GM12878 (cell line): ENCODE results near the gene CNTNAP2. TPM values are rescaled to one million over a fixed set of nuclear protein-coding genes. Genes with fewer than 3 reads are reported as not detected.

Source experiments
- ATAC-seq: fragments of 200-7000 bp; cut with Tn5 transposase; 3 replicates; pipeline ENCODE4 v1.9.1; 2020; ENCODE audit warnings: mild to moderate bottlenecking, moderate library complexity
- BruUV-seq: library from RNA; stranded (reverse); fragments of 400-500 nt; replicated peaks from 2 replicates; lab custom pipeline; 2021; lab: Mats Ljungman, UMichigan
- CTCF ChIA-PET: fragments of 300-600 bp; sonication (Branson Sonifier 250); formaldehyde crosslinking; extraction: SDS; loops from one replicate; lab custom pipeline; 2021; ENCODE audit warnings: inconsistent platforms; lab: Yijun Ruan, JAX
- POLR2A ChIA-PET: fragments of 350-600 bp; formaldehyde crosslinking; extraction: SDS; loops from one replicate; lab custom pipeline; 2021; ENCODE audit warnings: inconsistent platforms; lab: Charles Lee
- RAD21 ChIA-PET: fragments of 300-600 bp; sonication (Branson Sonifier 250); formaldehyde crosslinking; loops from one replicate; lab custom pipeline; 2023; ENCODE audit warnings: antibody characterized with exemption; ENCODE audit not compliant: unreplicated experiment; lab: Charles Lee
- SMC1A ChIA-PET: fragments of 300-600 bp; sonication (Branson Sonifier 250); formaldehyde crosslinking; loops from one replicate; lab custom pipeline; 2023; ENCODE audit not compliant: unreplicated experiment, uncharacterized antibody; lab: Charles Lee
- DNase-seq: peaks from one replicate; pipeline ENCODE4 v3.0.0-alpha.2; 2011; ENCODE audit warnings: low read depth, low spot score
- FAIRE-seq: peaks from 3 replicates; lab custom pipeline; 2011; peaks lifted over from hg19 to GRCh38; lab: Jason Lieb, UNC
- H2AFZ ChIP-seq: 2 replicates; pipeline ENCODE4 v1.6.0; 2011; ENCODE audit warnings: low read depth, low read length, control low read depth; ENCODE audit not compliant: control insufficient read depth
- H3K27ac ChIP-seq: 2 replicates; pipeline ENCODE4 v1.5.1; 2011; ENCODE audit warnings: control low read depth; ENCODE audit not compliant: control insufficient read depth, insufficient read depth
- H3K27me3 ChIP-seq, 2 experiments: replicated peaks in 1 of 2; 2 replicates each; pipeline versions ENCODE4 v1.6.0 to v1.6.1; 2011; ENCODE audit warnings: low read length in 1 of 2; ENCODE audit not compliant: control insufficient read depth in 2 of 2, insufficient read depth in 2 of 2
- H3K36me3 ChIP-seq, 2 experiments: 2 replicates each; pipeline ENCODE4 v1.5.1; 2011; ENCODE audit warnings: low read length in 1 of 2; ENCODE audit not compliant: control insufficient read depth in 2 of 2, insufficient read depth in 2 of 2
- H3K4me1 ChIP-seq: 2 replicates; pipeline ENCODE4 v1.6.1; 2011; ENCODE audit warnings: mild to moderate bottlenecking, low read length, moderate library complexity, mixed read lengths; ENCODE audit not compliant: control insufficient read depth, insufficient read depth
- H3K4me2 ChIP-seq: 2 replicates; pipeline ENCODE4 v1.6.0; 2011; ENCODE audit warnings: control low read depth; ENCODE audit not compliant: control insufficient read depth, insufficient read depth
- H3K4me3 ChIP-seq: fragments of 200-600 bp; sonication (generic); 2 replicates; pipeline ENCODE4 v1.5.1; 2016
- H3K79me2 ChIP-seq: 2 replicates; pipeline ENCODE4 v1.6.0; 2011; ENCODE audit warnings: low read length; ENCODE audit not compliant: control insufficient read depth, insufficient read depth
- H3K9ac ChIP-seq: 2 replicates; pipeline ENCODE4 v1.8.0; 2011; ENCODE audit warnings: low read length, control low read depth, mixed read lengths; ENCODE audit not compliant: control insufficient read depth, insufficient read depth
- H3K9me3 ChIP-seq: replicated peaks from 3 replicates; pipeline ENCODE4 v1.5.1; 2011; ENCODE audit warnings: mild to moderate bottlenecking, low read length; ENCODE audit not compliant: control insufficient read depth, insufficient read depth
- H4K20me1 ChIP-seq: 2 replicates; pipeline ENCODE4 v1.6.0; 2011; ENCODE audit not compliant: control insufficient read depth, insufficient read depth
- CHD1 ChIP-seq: IDR thresholded peaks from 2 replicates; pipeline ENCODE4 v1.6.1; 2012; ENCODE audit warnings: low read depth, low read length, improper control_type of control experiment
- E4F1 ChIP-seq: fragments of 450-650 bp; IDR thresholded peaks from 2 replicates; pipeline ENCODE4 v1.6.1; 2018; ENCODE audit warnings: borderline replicate concordance, mild to moderate bottlenecking; ENCODE audit not compliant: partially characterized antibody
- EP300 ChIP-seq, 2 experiments: fragments of 150-350 bp in 1 of 2; IDR thresholded peaks; 2 replicates each; pipeline ENCODE4 v1.6.1; 2011 to 2012; ENCODE audit warnings: low read depth in 2 of 2, low read length in 2 of 2, borderline replicate concordance in 1 of 2, improper control_type of control experiment in 1 of 2, inconsistent platforms in 1 of 2; ENCODE audit not compliant: control insufficient read depth in 1 of 2
- ESRRA ChIP-seq: IDR thresholded peaks from 2 replicates; pipeline ENCODE4 v1.6.1; 2012; ENCODE audit warnings: mild to moderate bottlenecking, low read length, improper control_type of control experiment
- GATAD2B ChIP-seq: fragments of 450-650 bp; conservative IDR thresholded peaks from 2 replicates; pipeline ENCODE4 v1.6.1; 2017; ENCODE audit warnings: low read depth, mild to moderate bottlenecking, moderate library complexity
- HSF1 ChIP-seq: fragments of 150-350 bp; IDR thresholded peaks from 2 replicates; pipeline ENCODE4 v1.6.1; 2014; ENCODE audit warnings: mild to moderate bottlenecking, low read depth, low read length
- MTA2 ChIP-seq: fragments of 450-650 bp; IDR thresholded peaks from 2 replicates; pipeline ENCODE4 v1.6.1; 2016; ENCODE audit warnings: low read depth, mild to moderate bottlenecking, moderate library complexity
- NBN ChIP-seq: fragments of 450-650 bp; IDR thresholded peaks from 2 replicates; pipeline ENCODE4 v1.6.1; 2016
- NFYA ChIP-seq: IDR thresholded peaks from 2 replicates; pipeline ENCODE4 v1.6.1; 2011; ENCODE audit warnings: low read depth, mild to moderate bottlenecking, low read length, improper control_type of control experiment, borderline replicate concordance
- NKRF ChIP-seq: fragments of 450-650 bp; conservative IDR thresholded peaks from 2 replicates; pipeline ENCODE4 v1.6.1; 2017; ENCODE audit warnings: mild to moderate bottlenecking, moderate library complexity
- RELA ChIP-seq: fragments of 450-650 bp; IDR thresholded peaks from 2 replicates; pipeline ENCODE4 v1.8.0; 2014; ENCODE audit warnings: borderline replicate concordance; ENCODE audit not compliant: partially characterized antibody
- REST ChIP-seq: IDR thresholded peaks from 2 replicates; pipeline ENCODE4 v1.6.1; 2012; ENCODE audit warnings: mild to moderate bottlenecking, low read depth, low read length
- SIN3A ChIP-seq: IDR thresholded peaks from 2 replicates; pipeline ENCODE4 v1.6.1; 2012; ENCODE audit warnings: low read depth, low read length, improper control_type of control experiment
- TCF12 ChIP-seq: IDR thresholded peaks from 2 replicates; pipeline ENCODE4 v1.6.1; 2011; ENCODE audit warnings: low read depth, mild to moderate bottlenecking, low read length
- ZNF622 ChIP-seq: fragments of 450-650 bp; IDR thresholded peaks from 2 replicates; pipeline ENCODE4 v1.6.1; 2017; ENCODE audit warnings: mild to moderate bottlenecking, inconsistent platforms
- WGBS: methylation state at CpG from one replicate; pipeline ENCODE4 v1.1.6; 2016; ENCODE audit warnings: low lambda C conversion rate; ENCODE audit not compliant: insufficient replicate concordance, insufficient coverage; ENCODE audit errors: missing lambda C conversion rate; 5-methylcytosine and 5-hydroxymethylcytosine counted together
- in situ Hi-C: fragments of 300-500 bp; cut with MboI; formaldehyde crosslinking; loops from 9 replicates; pipeline ENCODE4 v1.14.3; 2018; ENCODE audit warnings: mixed read lengths
- intact Hi-C: fragments of 100-400 bp; cut with micrococcal nuclease; formaldehyde crosslinking; loops from one replicate; pipeline ENCODE4 v1.14.2; 2022; ENCODE audit not compliant: unreplicated experiment
- polyA plus RNA-seq, 11 experiments: library from polyadenylated mRNA; depleted of rRNA in 4 of 11; unstranded in 6 of 11; stranded (reverse) in 5 of 11; fragments of >200 nt; fragmentation: Nextera tagmentation in 4 of 11; fragmentation: Illumina TruSeq in 1 of 11; extraction: Ambion mirVana in 4 of 11; extraction: Trizol in 1 of 11; gene quantifications; 1 replicate in 1 of 11; 2 replicates in 10 of 11; pipeline versions ENCODE4 v1.2.1 to v1.2.3, GENCODE V29; 2011 to 2016; ENCODE audit warnings: inconsistent platforms in 2 of 11, missing spikeins in 2 of 11, low read depth in 1 of 11
- total RNA-seq, 4 experiments: library from RNA; depleted of rRNA in 3 of 4; stranded (reverse); fragments of >200 nt in 3 of 4; fragmentation: Illumina TruSeq in 1 of 4; extraction: Trizol in 1 of 4; gene quantifications; 2 replicates each; pipeline versions ENCODE4 v1.2.1 to v1.2.3, GENCODE V29; 2013 to 2021

Gene CNTNAP2
- total and polyA plus RNA-seq, 10 of the 15 experiments (the other 5 are each of a cell fraction or from before 2014, with no cell fraction given) = 0.03 to 0.08 (median 0.03) TPM; not detected in 7

- WGBS = 45% methylated on average over 2 of the region's 2 CpGs
- ATAC-seq (no peak), FAIRE-seq (no peak), DNase-seq (no peak)
- in situ Hi-C loops = no loop called here
- BruUV-seq = no TSS peak
- no peaks in the 10 kb centered on the region for H3K27me3 ChIP-seq
- no peak overlapping the region for H3K9ac ChIP-seq
- no peaks in the 10 kb centered on the region for H3K79me2 ChIP-seq
- no peak overlapping the region for H3K4me3 ChIP-seq
- ChIA-PET POLR2A (no interaction called here), RAD21 (no interaction called here), SMC1A (no interaction called here), CTCF (interaction anchor here (1.0 to 1.4 kb wide), 2 partner anchors 11 to 32 kb away, joined by 3 read pairs; no protein-coding TSS in a partner anchor)
- H3K4me2 ChIP-seq = no peak overlapping the region
- no peaks in the 10 kb centered on the region for H3K4me1 ChIP-seq
- H3K27ac ChIP-seq = no peak overlapping the region
- no peaks in the 10 kb centered on the region for H3K36me3 ChIP-seq
- intact Hi-C loops = no loop called here
- H3K9me3 ChIP-seq = no peaks in the 10 kb centered on the region
- H2AFZ ChIP-seq = no peak overlapping the region
- no peaks in the 10 kb centered on the region for H4K20me1 ChIP-seq
- TF ChIP-seq RELA (no peak), TCF12 (no peak), ZNF622 (no peak), EP300 (IDR thresholded peaks at IDR 0.05; ENCODE audit: borderline replicate concordance in 1 of 2, control insufficient read depth in 1 of 2, low read depth in 2 of 2, low read length in 2 of 2) (no peak), REST (no peak), HSF1 (no peak), MTA2 (no peak), SIN3A (no peak), NKRF (no peak), CHD1 (no peak), ESRRA (no peak), NFYA (no peak), GATAD2B (no peak), NBN (no peak), E4F1 (no peak)
Measured at GRCh38 chr7:148296994-148297644, 2180.5 kb downstream of the CNTNAP2 start.
